ENCODE measurements around the gene CHTF18.

GRCh38 chr16:799111-799947, 10.9 kb downstream of the CHTF18 start:
- no peak for TF ChIP-seq CTCF (IDR thresholded peaks at IDR 0.05; ENCODE audit: extremely low read depth in 1 of 2, insufficient read depth in 1 of 2, low read depth in 1 of 2, low read length in 2 of 2)
- TF ChIP-seq POLR2A (IDR thresholded peaks at IDR 0.05; ENCODE audit: low read depth, low read length), result no peak
- TF ChIP-seq EZH2 (IDR thresholded peaks at IDR 0.05; ENCODE audit: borderline replicate concordance, low read depth, low read length, severe bottlenecking), result no peak

All from endothelial cell of umbilical vein (primary cell).